Right lobe of liver (tissue), 4 donors: ENCODE measurements around the gene SLC38A7.

ENCODE experiments used
- CTCF ChIP-seq, 4 donors: fragments of 200-600 bp in 3 of 4; fragments of 450-650 bp in 1 of 4; IDR thresholded peaks; one replicate each; pipeline versions ENCODE4 v1.5.1 to v1.8.0; 2016 to 2022; ENCODE audit warnings: antibody characterized with exemption in 4 of 4, mild to moderate bottlenecking in 2 of 4
- POLR2A ChIP-seq: fragments of 450-650 bp; IDR thresholded peaks from one replicate; pipeline ENCODE4 v1.6.1; 2017; ENCODE audit warnings: antibody characterized with exemption, mild to moderate bottlenecking
- donor health status: DM: no; HTN: no; CAD: no.
- donor health status: DM: no; HTN: no; CAD: no.
- donor health status: DM: no; HTN: yes; CAD: no.

DNA sequence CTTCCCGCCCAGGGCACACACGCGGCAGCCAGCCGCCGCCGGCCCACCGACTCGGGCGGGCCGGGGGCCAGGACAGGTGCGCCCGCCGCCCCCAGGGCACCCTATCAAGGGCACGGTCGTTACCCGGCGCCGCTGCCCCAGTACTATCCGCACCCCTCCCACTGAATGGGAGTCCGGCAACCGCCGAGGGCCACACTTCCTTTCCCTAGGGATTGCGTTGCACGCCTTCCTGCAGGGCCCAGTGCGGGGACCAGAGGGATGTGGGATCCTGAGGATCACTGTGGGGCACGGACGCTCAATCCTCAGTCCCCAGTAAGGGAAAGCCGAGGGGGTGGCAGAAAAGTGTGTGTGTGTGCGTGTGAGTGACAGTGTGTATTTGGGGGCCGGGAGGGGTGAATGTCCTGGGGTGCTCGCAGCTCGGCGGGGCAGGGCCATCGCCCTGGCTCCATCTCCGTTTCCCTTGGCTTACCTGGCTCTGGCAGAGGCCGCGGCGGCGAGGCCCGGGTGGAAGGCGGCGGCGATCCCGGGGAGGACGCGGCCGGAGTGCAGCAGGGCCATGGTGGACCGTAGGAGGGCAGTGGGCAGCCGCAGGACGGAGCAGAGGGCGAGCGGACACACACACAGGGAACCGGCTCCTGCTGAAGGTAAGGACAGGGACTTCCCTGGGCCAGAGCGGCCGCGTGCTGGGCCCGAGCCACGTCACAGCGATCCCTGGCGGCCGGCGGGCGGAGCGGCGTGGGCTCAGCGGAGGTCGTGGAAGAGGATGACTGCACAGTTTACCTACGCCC lies 49.3 kb upstream of the SLC38A7 start, which contains the start of gene GOT2:
- peak; percentile 70 for TF ChIP-seq POLR2A
- TF ChIP-seq CTCF (IDR thresholded peaks at IDR 0.05) = peak; percentile 75 to 98 (median 98)
